RKO (cell line): Measurements from ENCODE around the gene SYCN.
"Not testable (repeated sequence)": the region's sequence is repeated elsewhere in the genome, so short reads cannot be mapped to it uniquely, and the experiment has no call there.

ENCODE experiments used
- DNase-seq: peaks from one replicate; pipeline ENCODE4 v3.0.0-alpha.2; 2016; ENCODE audit warnings: low spot score

The SYCN gene

GRCh38 chr19:39224910-39225309 is 20.8 kb upstream of the SYCN start:
- no peak for DNase-seq

- DNase-seq: peak; percentile 38
These were observed 19.7 kb upstream of the SYCN start for GRCh38 chr19:39223703-39224279.

DNA sequence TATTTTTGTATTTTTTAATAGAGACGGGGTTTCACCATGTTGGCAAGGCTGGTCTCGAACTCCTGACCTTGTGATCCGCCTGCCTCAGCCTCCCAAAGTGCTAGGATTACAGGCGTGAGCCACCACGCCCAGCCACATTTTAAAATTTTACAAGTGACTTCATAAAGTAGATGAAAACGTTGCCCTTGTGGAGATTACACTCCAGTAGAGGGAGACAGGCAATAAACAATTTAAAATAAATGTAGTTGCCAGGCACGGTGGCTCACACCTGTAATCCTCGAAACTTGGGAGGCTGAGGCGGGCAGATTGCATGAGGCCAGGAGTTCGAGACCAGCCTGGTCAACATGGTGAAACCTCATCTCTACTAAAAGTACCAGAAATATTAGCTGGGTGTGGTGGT is 15.0 kb upstream of the SYCN start:
- not testable (repeated sequence) for DNase-seq

GRCh38 chr19:39218230-39219007 is 14.4 kb upstream of the SYCN start:
- DNase-seq: no peak

DNA sequence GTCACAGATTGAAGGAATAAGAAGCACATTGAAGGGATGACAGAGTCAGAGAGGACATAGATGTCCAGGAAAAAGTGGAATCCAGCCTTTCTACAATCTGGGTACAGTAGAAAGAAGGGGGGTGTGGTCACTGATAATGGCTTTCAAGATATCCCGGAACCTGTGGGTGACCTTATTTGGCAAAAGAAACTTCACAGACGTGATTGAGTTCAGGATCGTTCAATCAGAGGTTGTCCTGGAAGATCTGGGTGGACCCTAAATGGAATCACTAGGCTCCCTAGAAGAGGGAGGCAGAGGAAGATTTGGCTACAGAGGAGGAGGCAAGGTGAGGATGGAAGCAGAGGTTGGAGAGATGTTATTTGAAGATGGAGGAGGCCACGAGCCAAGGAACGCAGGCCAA is 13.0 kb upstream of the SYCN start:
- DNase-seq: no peak

GRCh38 chr19:39215323-39215722 is 11.3 kb upstream of the SYCN start:
- DNase-seq: not testable (repeated sequence)

DNA sequence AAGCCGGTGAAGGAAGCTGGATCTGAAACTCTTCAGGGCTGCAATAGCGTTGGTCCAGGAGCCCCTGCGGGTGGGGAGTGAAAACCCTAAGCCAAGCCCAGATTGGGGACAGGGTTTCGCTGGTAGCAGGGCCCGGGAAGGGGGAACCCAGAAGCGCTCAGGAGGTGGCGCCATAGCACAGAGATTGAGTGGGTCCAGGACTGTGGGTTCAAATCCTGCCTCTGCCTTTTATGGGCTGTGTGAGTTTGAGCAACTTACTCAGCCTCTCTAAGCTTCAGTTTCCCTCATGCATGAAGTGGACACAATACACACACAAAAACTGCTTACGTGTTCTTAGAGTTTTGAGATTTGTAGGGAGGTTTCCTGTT is 8.3 kb upstream of the SYCN start:
- DNase-seq: peak; percentile 30

GRCh38 chr19:39211731-39212374 is 7.8 kb upstream of the SYCN start:
- DNase-seq: peak; percentile 18

DNA sequence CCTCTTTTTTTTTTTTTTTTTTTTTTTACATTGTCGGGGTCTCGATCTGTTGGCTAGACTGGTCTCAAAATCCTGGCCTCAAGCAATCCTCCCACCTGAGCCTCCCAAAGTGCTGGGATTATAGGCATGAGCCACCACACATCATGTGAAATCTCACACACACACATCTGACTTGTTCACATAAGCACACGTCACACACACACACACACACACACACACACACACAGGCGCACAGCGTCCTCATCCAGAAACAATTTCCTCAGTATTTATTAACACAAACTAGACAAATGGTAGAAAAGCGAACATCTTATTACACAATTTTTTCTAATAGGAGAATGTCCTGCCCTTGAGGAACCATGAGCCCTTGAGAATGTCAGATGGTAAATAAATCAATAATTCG is 5.1 kb upstream of the SYCN start:
- no peak for DNase-seq

DNA sequence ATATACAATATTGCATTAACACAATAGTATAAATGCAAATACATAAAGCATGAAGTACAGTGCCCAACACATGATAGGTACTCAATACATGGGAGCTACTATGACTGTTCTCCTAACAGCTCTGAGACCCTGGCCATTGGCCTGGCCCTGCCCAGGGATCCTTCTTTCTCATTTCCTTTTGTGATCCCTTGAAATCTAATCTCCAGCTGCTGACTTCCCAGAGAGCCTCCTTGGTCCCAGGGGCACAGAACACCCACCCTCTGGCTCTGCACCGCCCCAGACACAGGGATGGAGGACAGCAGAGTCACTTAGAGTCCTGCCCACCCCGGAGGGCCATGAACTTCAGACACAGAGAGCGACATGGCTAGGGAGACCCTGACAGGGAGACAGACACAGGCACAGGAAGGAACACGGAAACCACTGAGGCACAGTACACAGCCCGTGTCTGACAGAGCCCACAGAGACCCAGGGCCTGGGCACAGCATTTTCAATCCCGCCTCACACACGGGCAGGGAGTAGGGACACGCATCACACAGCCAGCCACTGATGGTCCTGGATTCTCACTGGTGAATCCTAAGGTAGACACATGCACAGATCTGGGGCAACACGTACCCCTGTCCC is 4.2 kb upstream of the SYCN start:
- no peak for DNase-seq

DNA sequence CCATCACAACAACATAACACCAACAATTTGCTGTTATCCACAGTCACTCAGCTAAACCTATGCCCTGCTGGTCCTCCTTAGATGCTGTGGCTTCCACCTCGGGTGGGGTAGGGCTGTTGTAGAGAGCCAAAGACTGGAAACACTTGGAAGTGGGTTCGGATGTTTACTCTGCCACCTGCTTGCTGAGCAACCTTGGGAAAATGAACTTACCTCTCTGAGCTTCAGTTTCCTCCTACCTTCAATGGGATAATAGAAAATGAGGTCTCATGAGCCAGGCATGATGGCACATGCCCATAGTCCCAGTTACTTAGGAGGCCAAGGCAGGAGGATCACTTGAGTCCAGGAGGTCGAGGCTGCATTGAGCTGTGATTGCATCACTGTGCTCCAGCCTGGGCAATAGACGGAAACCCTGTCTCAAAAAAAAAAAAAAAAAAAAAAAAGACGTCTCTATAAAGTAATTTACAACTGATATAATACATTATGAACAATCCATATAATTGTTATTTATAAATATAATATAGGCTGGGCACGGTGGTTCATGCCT is 3.3 kb upstream of the SYCN start:
- no peak for DNase-seq

DNA sequence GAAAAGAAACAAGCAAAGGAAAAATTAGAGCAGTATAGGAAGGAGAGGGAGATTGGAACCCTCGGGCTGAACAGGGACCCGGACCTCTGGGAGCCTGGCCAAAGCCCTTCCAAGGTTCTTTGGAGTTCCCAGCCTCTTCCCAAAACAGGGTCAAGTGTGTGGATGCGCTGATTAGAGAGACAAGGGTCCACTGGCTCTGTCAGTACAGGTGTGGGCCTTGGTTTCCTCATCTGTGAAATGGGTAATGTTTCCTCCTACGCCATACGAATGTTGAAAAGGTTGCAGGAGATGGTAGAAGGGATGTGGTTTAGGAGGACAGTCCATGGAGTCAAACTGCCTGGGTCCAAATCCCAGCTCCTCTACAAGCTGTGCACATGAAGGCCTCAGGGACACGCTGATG is 2.1 kb upstream of the SYCN start:
- no peak for DNase-seq

GRCh38 chr19:39205449-39205764 is 1.3 kb upstream of the SYCN start:
- no peak for DNase-seq

DNA sequence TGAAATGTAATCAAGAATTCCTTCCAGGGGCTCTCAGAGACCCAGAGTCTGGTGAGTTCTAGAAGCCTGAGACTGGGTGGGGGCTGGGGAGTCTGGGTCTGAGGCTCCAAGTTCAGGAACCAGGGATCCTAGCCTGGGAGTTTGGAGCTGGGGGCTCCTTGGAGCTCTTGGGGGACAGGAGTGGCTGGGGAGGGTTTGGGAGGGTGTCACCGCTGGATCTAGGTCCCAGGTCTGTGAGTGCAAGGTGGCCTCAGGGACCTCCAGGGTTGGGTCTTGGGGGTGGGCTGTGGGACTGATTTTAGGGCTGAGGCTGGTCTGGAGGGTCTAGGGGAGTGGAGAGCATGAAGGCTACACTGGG is 1.1 kb downstream of the SYCN start:
- DNase-seq: no peak

DNA sequence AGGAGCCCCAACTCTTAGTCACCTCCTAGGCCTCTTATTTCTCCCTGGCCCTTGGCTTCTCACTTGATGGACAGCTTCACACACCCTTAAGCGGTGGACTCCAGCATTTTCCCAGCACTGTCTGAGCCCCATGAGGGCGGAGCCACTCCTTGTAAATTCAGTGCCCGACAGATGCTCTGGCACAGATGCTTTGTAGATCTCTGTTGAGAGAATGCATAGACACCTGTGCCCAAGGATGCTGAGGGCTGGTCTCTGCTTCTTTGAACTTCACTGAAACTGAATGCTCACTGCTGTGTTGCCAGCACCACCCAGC is 3.3 kb downstream of the SYCN start:
- DNase-seq: no peak

- no peak for DNase-seq
These were observed 3.8 kb downstream of the SYCN start for GRCh38 chr19:39200066-39200802.

DNA sequence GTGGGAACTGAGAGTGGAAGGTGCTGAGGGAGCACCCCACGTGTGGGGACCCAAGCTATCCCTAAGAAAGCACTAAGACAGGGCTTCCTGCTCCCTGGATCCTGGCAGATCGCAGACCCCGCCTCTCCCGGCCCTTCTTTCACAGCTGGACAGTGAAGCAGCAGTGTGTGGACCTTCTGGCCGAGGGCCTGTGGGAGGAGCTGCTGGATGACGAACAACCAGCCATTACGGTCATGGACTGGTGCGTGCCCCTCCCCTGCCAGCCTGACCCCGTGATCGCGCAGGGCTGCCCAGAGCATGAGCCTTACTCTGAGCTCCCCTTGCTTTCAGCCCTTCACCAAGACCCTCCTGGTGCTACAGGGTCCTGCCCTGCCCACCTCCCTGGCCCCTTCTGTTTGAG is 5.0 kb downstream of the SYCN start:
- DNase-seq: no peak

- DNase-seq: no peak
These were observed 6.3 kb downstream of the SYCN start for GRCh38 chr19:39197808-39198207.

DNA sequence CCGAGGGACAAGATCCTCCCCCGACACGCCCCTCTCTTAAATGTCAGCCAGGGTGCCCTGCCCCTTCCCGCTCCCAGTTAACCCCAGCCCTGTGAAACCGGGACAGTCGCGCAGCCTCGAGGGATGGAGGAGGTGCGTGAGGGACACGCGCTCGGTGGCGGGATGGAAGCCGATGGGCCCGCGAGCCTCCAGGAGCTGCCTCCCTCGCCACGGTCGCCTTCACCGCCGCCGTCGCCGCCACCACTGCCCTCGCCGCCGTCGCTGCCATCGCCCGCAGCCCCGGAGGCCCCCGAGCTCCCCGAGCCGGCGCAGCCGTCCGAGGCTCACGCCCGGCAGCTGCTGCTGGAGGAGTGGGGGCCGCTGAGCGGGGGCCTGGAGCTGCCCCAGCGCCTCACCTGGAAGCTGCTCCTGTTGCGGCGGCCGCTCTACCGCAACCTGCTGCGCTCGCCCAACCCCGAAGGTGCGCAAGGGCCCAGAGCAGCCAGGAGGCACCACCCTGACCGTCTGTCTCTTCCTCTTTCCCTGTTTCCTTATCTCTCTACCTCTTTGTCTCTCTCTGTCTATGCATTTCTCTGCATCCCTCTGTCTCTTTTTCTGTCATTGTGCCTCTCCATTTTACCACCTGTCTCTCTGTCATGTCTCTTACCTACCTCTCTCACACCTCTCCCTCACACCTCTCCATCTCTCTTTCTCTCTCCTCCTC is 7.1 kb downstream of the SYCN start, which contains the start of gene NCCRP1:
NCCRP1 (plus strand) TSS at position 105 of the 703 bp plus-strand sequence; CDS start at position 124, 19 bp downstream.
- DNase-seq: no peak

GRCh38 chr19:39196320-39196719 is 7.7 kb downstream of the SYCN start:
- no peak for DNase-seq

DNA sequence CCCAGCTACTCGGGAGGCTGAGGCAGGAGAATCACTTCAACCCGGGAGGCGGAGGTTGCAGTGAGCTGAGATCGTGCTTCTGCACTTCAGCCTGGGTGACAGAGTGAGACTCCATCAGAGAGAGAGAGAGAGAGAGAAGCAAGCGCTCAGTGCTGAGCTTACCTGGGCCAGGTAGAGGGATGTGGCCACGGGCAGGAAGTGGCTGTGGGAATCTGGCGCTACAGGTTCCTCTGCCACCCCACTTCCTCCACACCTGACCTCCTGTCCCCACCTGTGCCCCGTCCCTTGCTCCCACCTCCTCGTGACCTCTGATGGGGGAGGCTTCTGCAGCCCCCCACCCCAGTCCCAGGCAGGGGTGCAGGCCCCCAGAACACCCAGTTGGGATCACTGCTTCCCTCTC is 8.3 kb downstream of the SYCN start:
- no peak for DNase-seq
